NT2/D1 (cell line): Measurements from ENCODE around the gene SH3D19.

ENCODE experiments used
- DNase-seq: peaks from one replicate; pipeline ENCODE4 v3.0.0-alpha.2; 2011; ENCODE audit warnings: low read depth, low spot score
- H3K27me3 ChIP-seq: 2 replicates; pipeline ENCODE4 v1.6.0; 2011; ENCODE audit warnings: mild to moderate bottlenecking; ENCODE audit not compliant: insufficient read length, insufficient read depth
- H3K36me3 ChIP-seq: 2 replicates; pipeline ENCODE4 v1.6.1; 2011; ENCODE audit warnings: mild to moderate bottlenecking, low read length, mixed read lengths; ENCODE audit not compliant: insufficient read depth, insufficient read length
- H3K4me1 ChIP-seq: 2 replicates; pipeline ENCODE4 v1.5.1; 2011; ENCODE audit not compliant: insufficient read depth, insufficient read length
- H3K4me3 ChIP-seq: 2 replicates; pipeline ENCODE4 v1.5.1; 2011; ENCODE audit warnings: low read depth; ENCODE audit not compliant: insufficient read length
- H3K9ac ChIP-seq: 2 replicates; pipeline ENCODE4 v1.6.0; 2011; ENCODE audit warnings: low read depth; ENCODE audit not compliant: insufficient read length
- H3K9me3 ChIP-seq: 2 replicates; pipeline ENCODE4 v1.5.1; 2011; ENCODE audit warnings: mild to moderate bottlenecking, low read length; ENCODE audit not compliant: insufficient read depth
- SUZ12 ChIP-seq: IDR thresholded peaks from 2 replicates; pipeline ENCODE4 v1.6.1; 2011; ENCODE audit not compliant: insufficient read length, insufficient read depth; ENCODE audit errors: extremely low read depth
- YY1 ChIP-seq: IDR thresholded peaks from 2 replicates; pipeline ENCODE4 v1.6.1; 2011; ENCODE audit not compliant: insufficient read length, insufficient read depth
- ZNF274 ChIP-seq: IDR thresholded peaks from 2 replicates; pipeline ENCODE4 v1.6.1; 2011; ENCODE audit warnings: mild to moderate bottlenecking, low read depth, low read length

SH3D19 gene

DNA sequence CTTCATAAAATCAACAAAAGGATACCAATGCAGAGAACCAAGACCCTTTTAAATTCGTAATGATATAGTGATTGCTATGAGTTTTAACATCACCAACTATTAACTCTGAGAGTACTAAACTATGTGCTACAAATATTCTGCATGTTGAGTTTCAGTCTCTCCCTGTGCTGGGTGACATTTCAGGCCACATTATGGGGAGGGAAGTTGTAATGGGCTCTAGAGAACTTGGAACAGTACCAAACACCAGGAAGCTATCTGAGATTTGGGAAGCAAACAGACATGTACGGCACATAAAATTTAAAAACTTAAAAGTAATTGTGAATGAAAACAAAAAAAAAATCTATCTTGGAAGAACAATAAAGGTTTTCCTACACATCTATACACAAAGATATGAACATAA is 108.1 kb downstream of the SH3D19 start:
- DNase-seq: no peak
- H3K9ac ChIP-seq: no peak overlapping the region
- H3K4me3 ChIP-seq: no peak overlapping the region
- H3K27me3 ChIP-seq: no peaks in the 10 kb centered on the region
- TF ChIP-seq SUZ12: no peak
- TF ChIP-seq YY1: no peak
- no peak for TF ChIP-seq ZNF274
- no peaks in the 10 kb centered on the region for H3K9me3 ChIP-seq
- H3K4me1 ChIP-seq: no peaks in the 10 kb centered on the region
- peaks cover 3% of the 10 kb centered on the region for H3K36me3 ChIP-seq

DNA sequence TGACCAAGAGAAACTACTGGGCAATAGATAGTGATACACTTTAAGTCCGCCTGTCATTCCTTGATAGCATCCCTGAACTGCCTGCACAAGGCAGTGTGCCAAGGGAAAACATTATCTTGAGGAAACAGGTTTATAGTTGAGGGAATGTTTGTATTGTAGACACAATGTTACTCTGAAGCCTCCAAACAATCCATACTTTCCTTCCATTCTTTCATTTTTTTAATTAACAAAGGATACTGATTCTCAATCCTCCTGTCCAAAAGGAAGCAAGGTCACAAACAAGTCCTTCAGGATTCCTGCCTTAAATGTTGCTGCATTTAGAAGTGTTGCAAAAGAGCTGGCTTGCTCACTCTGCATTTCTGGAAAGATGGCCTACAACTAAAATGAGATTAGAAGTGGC is 110.1 kb downstream of the SH3D19 start:
- TF ChIP-seq SUZ12: no peak
- TF ChIP-seq ZNF274: no peak
- no peak for TF ChIP-seq YY1
- Histone ChIP-seq H3K4me1 (no peaks in the 10 kb centered on the region), H3K4me3 (no peak overlapping the region), H3K9ac (no peak overlapping the region), H3K36me3 (peaks cover 3% of the 10 kb centered on the region), H3K27me3 (no peaks in the 10 kb centered on the region), H3K9me3 (no peaks in the 10 kb centered on the region)
- no peak for DNase-seq

DNA sequence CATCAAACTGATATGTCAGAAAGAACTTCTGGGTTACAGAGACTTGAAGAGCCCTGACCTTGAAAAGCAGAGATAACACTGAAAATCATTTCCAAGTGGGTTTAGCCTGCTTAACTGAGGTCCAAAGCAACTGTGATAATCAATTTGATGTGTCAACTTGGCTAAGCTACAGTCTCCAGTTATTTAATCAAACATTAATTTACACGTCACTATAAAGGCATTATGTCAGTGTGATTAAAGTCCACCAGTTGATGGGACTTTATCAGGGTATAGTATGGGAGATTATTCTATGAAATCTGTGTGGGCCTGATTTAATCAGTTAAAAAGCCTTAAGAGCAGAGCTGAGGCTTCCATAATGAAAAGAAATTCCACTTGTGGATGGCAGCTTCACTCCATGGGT is 117.5 kb downstream of the SH3D19 start:
- Histone ChIP-seq H3K36me3 (peaks cover 3% of the 10 kb centered on the region), H3K9ac (no peak overlapping the region), H3K4me3 (no peak overlapping the region), H3K27me3 (no peaks in the 10 kb centered on the region), H3K4me1 (no peaks in the 10 kb centered on the region), H3K9me3 (no peaks in the 10 kb centered on the region)
- no peak for TF ChIP-seq ZNF274
- TF ChIP-seq SUZ12: no peak
- no peak for TF ChIP-seq YY1
- no peak for DNase-seq

DNA sequence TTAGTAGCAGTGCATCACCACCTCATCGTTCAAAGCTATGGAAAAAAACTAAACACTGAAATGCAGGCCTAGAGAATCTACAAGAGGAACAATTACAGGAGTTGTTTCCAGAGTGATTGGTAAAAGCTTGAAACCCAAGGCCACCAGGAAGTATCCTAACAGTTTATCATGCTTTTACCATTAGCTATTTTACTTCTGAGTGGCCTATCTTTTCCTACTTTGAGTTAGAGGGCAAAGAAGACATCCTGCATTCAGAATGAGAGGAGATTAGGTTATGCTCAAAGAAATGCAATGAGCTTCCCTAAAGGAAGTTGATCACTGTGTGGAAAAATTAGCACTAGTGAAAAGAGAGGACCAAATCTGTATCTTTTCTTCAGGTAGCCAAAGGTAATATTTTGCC is 118.2 kb downstream of the SH3D19 start:
- no peaks in the 10 kb centered on the region for H3K27me3 ChIP-seq
- no peaks in the 10 kb centered on the region for H3K36me3 ChIP-seq
- no peak for DNase-seq
- H3K4me3 ChIP-seq: no peak overlapping the region
- no peak for TF ChIP-seq ZNF274
- no peak for TF ChIP-seq YY1
- no peak for TF ChIP-seq SUZ12
- no peaks in the 10 kb centered on the region for H3K4me1 ChIP-seq
- H3K9me3 ChIP-seq: no peaks in the 10 kb centered on the region
- no peak overlapping the region for H3K9ac ChIP-seq

DNA sequence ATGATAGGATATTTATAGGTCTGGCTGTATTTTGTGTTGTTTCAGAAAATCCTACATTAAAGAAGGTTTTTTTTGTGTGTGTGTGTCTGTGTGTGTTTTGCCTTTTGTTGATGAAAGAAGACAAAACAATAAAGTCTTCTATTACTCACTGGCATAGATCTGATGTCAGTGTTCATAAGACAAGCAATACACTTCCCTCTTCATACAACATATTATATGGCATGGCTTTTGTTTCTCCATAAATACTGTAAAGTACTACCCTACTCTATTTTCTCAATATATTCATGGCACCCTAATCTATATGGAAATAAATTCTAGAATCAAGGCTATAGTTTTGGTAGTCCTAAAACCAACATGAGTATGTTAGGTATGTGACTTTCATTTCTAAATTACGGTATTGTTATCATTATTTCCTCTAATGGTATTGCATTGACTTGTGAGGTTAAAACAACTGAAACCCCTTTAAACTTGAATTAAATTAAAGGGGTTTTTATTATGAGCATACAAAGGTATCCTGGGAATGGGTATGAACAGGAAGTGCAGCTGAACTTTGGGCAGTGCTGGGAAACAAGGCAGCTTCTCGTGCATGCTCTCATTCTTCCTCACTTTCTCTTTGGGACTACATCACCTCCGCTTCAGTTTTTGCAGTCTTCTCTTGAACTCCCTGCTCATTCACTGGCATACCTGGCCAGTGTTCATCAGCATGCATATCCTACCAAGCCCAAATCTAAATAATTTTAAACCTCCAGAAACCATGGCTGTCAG is 119.0 kb downstream of the SH3D19 start:
- TF ChIP-seq ZNF274: no peak
- no peak for TF ChIP-seq SUZ12
- no peak for TF ChIP-seq YY1
- no peak for DNase-seq
- no peaks in the 10 kb centered on the region for H3K9me3 ChIP-seq
- no peaks in the 10 kb centered on the region for H3K4me1 ChIP-seq
- H3K4me3 ChIP-seq: no peak overlapping the region
- H3K27me3 ChIP-seq: no peaks in the 10 kb centered on the region
- H3K9ac ChIP-seq: no peak overlapping the region
- no peaks in the 10 kb centered on the region for H3K36me3 ChIP-seq

DNA sequence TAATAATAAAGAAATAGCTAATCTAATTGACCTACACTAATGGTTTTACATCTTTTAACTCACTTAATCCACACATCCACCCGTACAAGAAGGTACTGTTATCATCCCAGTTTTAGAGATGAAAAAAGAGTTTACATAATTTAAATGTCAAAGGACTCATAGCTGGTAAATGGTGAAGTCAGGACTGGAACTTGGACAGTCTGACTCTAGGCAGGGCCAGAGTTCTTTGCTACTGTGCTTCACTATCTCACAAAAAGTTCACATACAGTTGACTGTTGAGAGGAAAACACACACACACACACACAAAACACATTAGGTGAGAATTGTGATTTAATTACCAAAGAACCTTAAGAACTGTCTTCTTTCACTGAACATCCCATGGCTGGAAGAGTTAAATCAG is 119.7 kb downstream of the SH3D19 start:
- Histone ChIP-seq H3K27me3 (no peaks in the 10 kb centered on the region), H3K4me3 (no peak overlapping the region), H3K4me1 (no peaks in the 10 kb centered on the region), H3K36me3 (no peaks in the 10 kb centered on the region), H3K9ac (no peak overlapping the region), H3K9me3 (no peaks in the 10 kb centered on the region)
- TF ChIP-seq YY1: no peak
- TF ChIP-seq SUZ12: no peak
- TF ChIP-seq ZNF274: no peak
- no peak for DNase-seq

DNA sequence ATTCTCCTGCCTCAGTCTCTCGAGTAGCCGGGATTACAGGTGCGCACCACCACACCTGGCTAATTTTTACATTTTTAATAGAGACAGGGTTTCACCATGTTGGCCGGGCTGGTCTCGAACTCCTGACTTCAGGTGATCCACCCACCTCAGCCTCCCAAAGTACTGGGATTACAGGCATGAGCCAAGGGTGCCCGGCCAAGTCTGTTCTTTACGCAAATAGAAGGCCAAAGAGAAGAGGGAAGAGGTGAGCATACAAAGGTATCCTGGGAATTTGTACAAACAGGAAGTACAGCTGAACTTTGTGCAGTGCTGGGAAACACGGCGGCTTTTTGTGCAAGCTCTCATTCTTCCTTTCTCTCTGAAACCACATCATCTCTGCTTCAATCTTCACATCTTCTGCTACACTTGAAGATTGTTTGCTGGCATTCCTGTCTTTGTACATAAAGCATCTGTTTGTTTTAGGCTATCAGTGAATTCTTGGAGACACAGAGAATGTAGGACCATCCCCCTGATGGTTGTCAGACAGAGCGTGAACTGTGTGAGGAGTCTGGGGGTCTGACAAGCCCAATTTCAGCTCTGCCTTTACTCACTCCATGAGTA is 120.4 kb downstream of the SH3D19 start:
- Histone ChIP-seq H3K36me3 (no peaks in the 10 kb centered on the region), H3K9ac (no peak overlapping the region), H3K27me3 (no peaks in the 10 kb centered on the region), H3K4me1 (no peaks in the 10 kb centered on the region), H3K4me3 (no peak overlapping the region), H3K9me3 (no peaks in the 10 kb centered on the region)
- no peak for DNase-seq
- TF ChIP-seq SUZ12: no peak
- no peak for TF ChIP-seq ZNF274
- no peak for TF ChIP-seq YY1
